OCI-LY3 (cell line): Measurements from ENCODE around the gene SLC15A1.

Experiments
- H2AFZ ChIP-seq: fragments of 200-600, 300-600 bp; shearing (Covaris generic); 2 replicates; pipeline ENCODE4 v1.6.0; 2014; ENCODE audit warnings: antibody characterized with exemption, low read depth, low read length
- H3K27ac ChIP-seq: fragments of 200-600, 300-600 bp; sonication (generic); 2 replicates; pipeline ENCODE4 v1.5.1; 2014; ENCODE audit warnings: mild to moderate bottlenecking, low read length, moderate library complexity, mixed read lengths
- H3K27me3 ChIP-seq: fragments of 200-600, 300-600 bp; sonication (generic); 2 replicates; pipeline ENCODE4 v1.6.1; 2014; ENCODE audit warnings: low read depth, low read length, mixed read lengths
- H3K36me3 ChIP-seq: fragments of 200-600, 300-600 bp; sonication (generic); replicated peaks from 2 replicates; pipeline ENCODE3; 2014; ENCODE audit warnings: low read depth, low read length, mixed read lengths
- H3K4me1 ChIP-seq: fragments of 300-600, 200-600 bp; sonication (generic); 2 replicates; pipeline ENCODE4 v1.6.1; 2014; ENCODE audit warnings: low read length, mixed read lengths
- H3K4me2 ChIP-seq: fragments of 200-600, 300-600 bp; sonication (generic); 2 replicates; pipeline ENCODE4 v1.6.1; 2014; ENCODE audit warnings: low read length, mixed read lengths
- H3K4me3 ChIP-seq: fragments of 300-600, 200-600 bp; sonication (generic); 2 replicates; pipeline ENCODE4 v1.5.1; 2014; ENCODE audit warnings: antibody characterized with exemption, mild to moderate bottlenecking, low read length, moderate library complexity
- H3K79me2 ChIP-seq: fragments of 300-600, 200-600 bp; shearing (Covaris generic); 2 replicates; pipeline ENCODE4 v1.6.1; 2014; ENCODE audit warnings: mild to moderate bottlenecking, low read length, mixed read lengths
- H3K9ac ChIP-seq: fragments of 300-600, 200-600 bp; shearing (Covaris generic); 2 replicates; pipeline ENCODE4 v1.6.0; 2014; ENCODE audit warnings: mild to moderate bottlenecking, low read length, moderate library complexity
- H3K9me3 ChIP-seq: fragments of 200-600, 300-600 bp; shearing (Covaris generic); 2 replicates; pipeline ENCODE4 v1.6.1; 2014; ENCODE audit warnings: low read length, mixed read lengths; ENCODE audit not compliant: insufficient read depth
- H4K20me1 ChIP-seq: fragments of 200-600, 300-600 bp; sonication (generic); 2 replicates; pipeline ENCODE4 v1.6.1; 2016; ENCODE audit warnings: low read length, mixed read lengths; ENCODE audit not compliant: insufficient read depth
- CTCF ChIP-seq: fragments of 200-600, 300-600 bp; sonication (generic); IDR thresholded peaks from 2 replicates; pipeline ENCODE4 v1.5.1; 2014; ENCODE audit warnings: antibody characterized with exemption, low read length, low read depth
- EZH2phosphoT487 ChIP-seq: fragments of 200-600 bp; shearing (Covaris generic); IDR thresholded peaks from 2 replicates; pipeline ENCODE4 v1.6.1; 2018; ENCODE audit warnings: antibody characterized with exemption, mixed run types, low read depth

Gene SLC15A1

GRCh38 chr13:98765996-98766519 is 13.6 kb upstream of the SLC15A1 start:
- H4K20me1 ChIP-seq, result no peaks in the 10 kb centered on the region
- no peaks in the 10 kb centered on the region for H3K9me3 ChIP-seq
- H3K4me2 ChIP-seq, result no peak overlapping the region
- H3K4me1 ChIP-seq, result peaks cover 26% of the 10 kb centered on the region
- TF ChIP-seq EZH2phosphoT487, result no peak
- H3K36me3 ChIP-seq, result no peaks in the 10 kb centered on the region
- no peaks in the 10 kb centered on the region for H3K79me2 ChIP-seq
- H3K27ac ChIP-seq, result no peak overlapping the region
- no peak overlapping the region for H3K4me3 ChIP-seq
- H3K9ac ChIP-seq, result no peak overlapping the region
- no peak overlapping the region for H2AFZ ChIP-seq
- H3K27me3 ChIP-seq, result peaks cover 46% of the 10 kb centered on the region

DNA sequence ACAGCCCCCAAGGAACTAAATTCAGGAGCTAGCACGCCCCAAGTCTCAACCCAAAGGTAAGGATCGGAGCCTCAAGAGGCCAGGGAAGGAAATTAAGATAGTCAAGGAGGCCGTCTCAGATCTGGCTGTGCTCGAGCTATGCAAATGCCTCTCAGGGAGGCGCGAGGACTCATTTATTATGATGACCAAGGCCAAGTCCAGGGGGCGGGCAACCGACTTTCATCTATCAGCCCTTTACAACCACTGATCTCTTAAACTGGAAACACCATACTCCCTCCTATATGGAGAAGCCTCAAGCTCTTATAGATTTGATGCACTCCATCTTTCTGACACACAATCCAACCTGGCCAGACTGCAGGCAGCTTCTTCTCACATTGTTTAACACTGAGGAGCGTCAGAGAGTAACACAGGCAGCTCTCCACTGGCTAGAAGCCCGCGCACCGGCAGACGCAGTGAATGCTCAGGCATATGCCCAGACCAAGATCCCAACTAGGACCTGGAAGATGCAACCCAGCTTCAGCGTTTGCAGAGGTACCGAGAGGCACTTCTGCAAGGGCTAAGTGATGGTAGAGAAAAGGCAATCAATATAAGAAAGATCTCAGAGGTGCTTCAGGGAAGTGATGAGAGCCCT is 9.6 kb upstream of the SLC15A1 start:
- H3K4me2 ChIP-seq, result peak overlapping the region; percentile 71
- no peak overlapping the region for H3K27ac ChIP-seq
- no peaks in the 10 kb centered on the region for H3K9me3 ChIP-seq
- peak overlapping the region; percentile 68 for H3K4me3 ChIP-seq
- no peaks in the 10 kb centered on the region for H3K36me3 ChIP-seq
- peak overlapping the region; percentile 75 for H2AFZ ChIP-seq
- H3K4me1 ChIP-seq, result peaks cover 15% of the 10 kb centered on the region
- no peak for TF ChIP-seq CTCF
- TF ChIP-seq EZH2phosphoT487, result no peak
- peak overlapping the region; percentile 29; the same call in 1 of the 2 replicates for H3K9ac ChIP-seq
- peaks cover 18% of the 10 kb centered on the region for H3K27me3 ChIP-seq
- no peaks in the 10 kb centered on the region for H4K20me1 ChIP-seq
- H3K79me2 ChIP-seq, result no peaks in the 10 kb centered on the region

DNA sequence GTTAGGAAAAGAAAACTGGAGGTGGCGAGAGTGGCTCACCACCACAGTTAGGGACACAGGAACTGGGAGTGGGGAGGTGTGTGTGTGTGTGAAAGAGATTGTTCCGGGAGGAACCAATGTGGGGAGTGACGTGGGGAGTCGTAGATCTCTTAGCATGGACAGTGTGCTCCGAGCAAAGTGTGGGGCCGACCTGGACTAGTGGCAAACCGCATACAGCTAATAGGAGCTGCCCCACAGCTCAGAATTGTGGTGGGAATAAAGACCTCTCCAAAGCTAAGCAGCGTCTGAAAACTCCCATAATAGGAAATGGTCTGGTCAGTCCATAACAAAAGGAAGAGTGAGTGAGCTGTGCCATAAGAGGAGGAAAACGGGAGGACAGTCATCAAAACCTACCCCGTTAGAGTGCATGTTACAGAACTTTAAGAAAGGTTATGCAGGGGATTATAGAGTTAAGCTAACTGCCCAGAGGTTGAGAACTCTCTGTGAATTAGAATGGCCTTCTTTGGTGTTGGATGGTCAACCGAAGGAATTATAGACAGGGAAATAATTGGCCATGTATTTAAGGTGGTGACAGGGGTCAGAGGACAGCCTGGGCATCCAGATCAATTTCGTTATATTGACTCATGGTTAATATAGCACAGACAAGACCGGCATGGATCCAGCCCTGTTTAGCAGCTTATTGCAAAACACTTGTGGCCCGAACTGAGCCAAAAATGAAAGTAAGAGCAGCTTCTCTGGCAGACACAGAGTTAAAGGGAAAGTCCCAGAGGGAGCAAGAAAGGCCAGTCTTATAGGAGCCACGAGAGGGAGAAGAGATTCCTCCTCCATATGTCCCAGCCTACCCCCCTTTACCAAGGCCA is 8.9 kb upstream of the SLC15A1 start:
- Histone ChIP-seq H3K4me3 (peak overlapping the region; percentile 68), H3K4me2 (peak overlapping the region; percentile 71), H3K36me3 (no peaks in the 10 kb centered on the region), H3K27me3 (peaks cover 10% of the 10 kb centered on the region), H3K79me2 (no peaks in the 10 kb centered on the region), H3K9me3 (no peaks in the 10 kb centered on the region), H2AFZ (peak overlapping the region; percentile 75), H3K4me1 (peaks cover 11% of the 10 kb centered on the region; the same call in 1 of the 2 replicates), H3K9ac (peak overlapping the region; percentile 29; the same call in 1 of the 2 replicates), H4K20me1 (no peaks in the 10 kb centered on the region), H3K27ac (no peak overlapping the region)
- TF ChIP-seq CTCF, result no peak
- no peak for TF ChIP-seq EZH2phosphoT487

GRCh38 chr13:98755729-98756128 is 3.3 kb upstream of the SLC15A1 start:
- Histone ChIP-seq H3K4me2 (no peak overlapping the region), H3K9me3 (no peaks in the 10 kb centered on the region), H3K36me3 (no peaks in the 10 kb centered on the region), H3K79me2 (no peaks in the 10 kb centered on the region), H3K27ac (no peak overlapping the region), H2AFZ (no peak overlapping the region), H3K27me3 (no peaks in the 10 kb centered on the region; the same call in 1 of the 2 replicates), H3K9ac (no peak overlapping the region), H4K20me1 (no peaks in the 10 kb centered on the region), H3K4me3 (no peak overlapping the region), H3K4me1 (no peaks in the 10 kb centered on the region)
- no peak for TF ChIP-seq CTCF
- TF ChIP-seq EZH2phosphoT487, result no peak
